HG02798 (cell line): ENCODE measurements around the gene SLC37A4.

Experiments
- ATAC-seq: cut with Tn5 transposase; IDR thresholded peaks from one replicate; pipeline ENCODE4 v1.9.1; 2021; ENCODE audit warnings: mild to moderate bottlenecking; ENCODE audit not compliant: unreplicated experiment, poor library complexity

The SLC37A4 gene

GRCh38 chr11:118980191-118980881 is 50.3 kb downstream of the SLC37A4 start:
- ATAC-seq, result no peak

GRCh38 chr11:118979434-118979833 is 51.2 kb downstream of the SLC37A4 start:
- no peak for ATAC-seq

- ATAC-seq, result no peak
Observed at GRCh38 chr11:118975771-118976709, 54.6 kb downstream of the SLC37A4 start.
